Body of pancreas (tissue), 4 donors: ENCODE measurements around the gene IMPG2.

Experiments used
- POLR2A ChIP-seq, 3 donors: fragments of 450-650 bp; IDR thresholded peaks; one replicate each; pipeline ENCODE4 v1.6.1; 2016; ENCODE audit warnings: antibody characterized with exemption in 3 of 3, mild to moderate bottlenecking in 2 of 3
- TF ChIP-seq, protein P1 (sequence below), 7 experiments: fragments of 450-650 bp in 4 of 7; fragments of 200-600 bp in 3 of 7; sonication (generic) in 3 of 7; IDR thresholded peaks; one replicate each; pipeline ENCODE4 v1.5.1; 2016 to 2019; ENCODE audit warnings: antibody characterized with exemption in 7 of 7

DNA sequence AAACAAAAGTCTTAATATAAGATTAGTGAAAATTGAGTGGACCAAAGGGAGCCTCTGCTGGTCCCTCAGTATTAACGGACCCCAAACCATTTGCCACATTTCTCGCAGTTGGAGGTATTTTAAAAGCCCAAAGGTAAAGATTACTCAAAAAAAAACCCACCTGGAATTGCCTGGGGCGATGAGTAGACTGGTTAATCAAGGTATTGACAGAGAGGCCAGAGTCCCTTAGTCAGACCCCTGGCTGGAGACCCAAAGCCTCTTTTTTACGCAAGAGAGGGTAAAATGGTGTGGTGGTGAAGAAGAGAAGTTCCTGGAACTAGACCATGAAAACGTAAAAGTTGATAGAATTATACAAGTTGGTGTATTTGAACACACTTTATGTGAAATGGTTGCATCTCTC, 137.2 kb downstream of the IMPG2 start:
- TF ChIP-seq, protein P1, sequence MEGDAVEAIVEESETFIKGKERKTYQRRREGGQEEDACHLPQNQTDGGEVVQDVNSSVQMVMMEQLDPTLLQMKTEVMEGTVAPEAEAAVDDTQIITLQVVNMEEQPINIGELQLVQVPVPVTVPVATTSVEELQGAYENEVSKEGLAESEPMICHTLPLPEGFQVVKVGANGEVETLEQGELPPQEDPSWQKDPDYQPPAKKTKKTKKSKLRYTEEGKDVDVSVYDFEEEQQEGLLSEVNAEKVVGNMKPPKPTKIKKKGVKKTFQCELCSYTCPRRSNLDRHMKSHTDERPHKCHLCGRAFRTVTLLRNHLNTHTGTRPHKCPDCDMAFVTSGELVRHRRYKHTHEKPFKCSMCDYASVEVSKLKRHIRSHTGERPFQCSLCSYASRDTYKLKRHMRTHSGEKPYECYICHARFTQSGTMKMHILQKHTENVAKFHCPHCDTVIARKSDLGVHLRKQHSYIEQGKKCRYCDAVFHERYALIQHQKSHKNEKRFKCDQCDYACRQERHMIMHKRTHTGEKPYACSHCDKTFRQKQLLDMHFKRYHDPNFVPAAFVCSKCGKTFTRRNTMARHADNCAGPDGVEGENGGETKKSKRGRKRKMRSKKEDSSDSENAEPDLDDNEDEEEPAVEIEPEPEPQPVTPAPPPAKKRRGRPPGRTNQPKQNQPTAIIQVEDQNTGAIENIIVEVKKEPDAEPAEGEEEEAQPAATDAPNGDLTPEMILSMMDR (IDR thresholded peaks at IDR 0.05) = no peak
- TF ChIP-seq POLR2A (IDR thresholded peaks at IDR 0.05) = no peak
